ENCODE results near the gene CFTR. TPM values are rescaled to one million over a fixed set of nuclear protein-coding genes. Genes with fewer than 3 reads are reported as not detected.

The CFTR gene
- total and polyA plus RNA-seq, 10 of the 15 experiments (the other 5 are each of a cell fraction or from before 2014, with no cell fraction given): 0.02 to 2.3 (median 0.21) TPM; not detected in 1

DNA sequence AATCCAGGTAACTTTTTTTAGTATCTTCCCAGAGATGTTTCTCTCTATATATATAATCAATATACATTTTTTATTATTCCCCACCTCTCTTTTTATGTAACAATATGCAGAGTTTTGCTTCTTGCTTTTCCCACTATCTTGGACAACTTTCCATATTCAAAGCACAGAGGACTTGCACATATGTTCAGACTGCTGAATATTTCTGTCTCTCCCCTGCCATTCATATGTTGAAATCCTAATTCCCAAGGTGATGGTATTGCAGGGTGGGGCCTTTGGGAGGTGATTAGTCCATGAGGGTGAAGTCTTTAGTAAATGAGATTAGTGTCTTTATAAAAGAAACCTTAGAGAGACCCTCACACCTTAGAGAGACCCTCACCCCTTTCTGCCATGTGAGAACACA is 72.8 kb downstream of the CFTR start:
- H2AFZ ChIP-seq (ENCODE audit: control insufficient read depth, low read depth, low read length): no peak overlapping the region
- no peaks in the 10 kb centered on the region for H3K36me3 ChIP-seq (ENCODE audit: control insufficient read depth in 2 of 2, insufficient read depth in 2 of 2, low read length in 1 of 2)
- ATAC-seq (no peak), FAIRE-seq (no peak), DNase-seq (ENCODE audit: low read depth, low spot score) (no peak)
- intact Hi-C loops (cut with micrococcal nuclease; ENCODE audit: unreplicated experiment): no loop called here
- H3K9ac ChIP-seq (ENCODE audit: control insufficient read depth, insufficient read depth, low read length): no peak overlapping the region
- H4K20me1 ChIP-seq (ENCODE audit: control insufficient read depth, insufficient read depth): no peaks in the 10 kb centered on the region
- ChIA-PET RAD21 (ENCODE audit: unreplicated experiment) (interaction anchor here (1.2 kb wide), 1 partner anchor 14 kb away, joined by 3 read pairs; no protein-coding TSS in a partner anchor), SMC1A (ENCODE audit: uncharacterized antibody, unreplicated experiment) (interaction anchor here (0.6 to 2.0 kb wide), 4 partner anchors 9 to 71 kb away, joined by 3 to 7 read pairs (median 4); no protein-coding TSS in a partner anchor), POLR2A (no interaction called here), CTCF (interaction anchor here (1.3 kb wide), 1 partner anchor 20 kb away, joined by 3 read pairs; no protein-coding TSS in a partner anchor)
- H3K4me1 ChIP-seq (ENCODE audit: control insufficient read depth, insufficient read depth, low read length): no peaks in the 10 kb centered on the region
- H3K79me2 ChIP-seq (ENCODE audit: control insufficient read depth, insufficient read depth, low read length): no peaks in the 10 kb centered on the region
- in situ Hi-C loops (cut with MboI): no loop called here
- H3K27ac ChIP-seq (ENCODE audit: control insufficient read depth, insufficient read depth): no peak overlapping the region
- H3K27me3 ChIP-seq (replicated peaks in 1 of 2; ENCODE audit: control insufficient read depth in 2 of 2, insufficient read depth in 2 of 2, low read length in 1 of 2): no peaks in the 10 kb centered on the region; a peak in 1 of 4 replicates
- TF ChIP-seq LARP7 (IDR thresholded peaks at IDR 0.05) (no peak), CTCF (IDR thresholded peaks at IDR 0.05 in 2 of 3, conservative IDR thresholded peaks at IDR 0.05 in 1 of 3; ENCODE audit: control insufficient read depth in 2 of 3, extremely low read depth in 1 of 3, insufficient read depth in 1 of 3, low read depth in 3 of 3, low read length in 3 of 3) (no peak), POLR2AphosphoS2 (IDR thresholded peaks at IDR 0.05; ENCODE audit: low read depth, low read length) (no peak), ZBTB33 (IDR thresholded peaks at IDR 0.05) (no peak), YY1 (IDR thresholded peaks at IDR 0.05; ENCODE audit: low read depth, low read length) (no peak), EED (IDR thresholded peaks at IDR 0.05; ENCODE audit: low read depth) (no peak), ATF7 (IDR thresholded peaks at IDR 0.05; ENCODE audit: low read depth) (no peak), SIX5 (IDR thresholded peaks at IDR 0.05; ENCODE audit: low read depth, low read length, severe bottlenecking) (no peak), CHD4 (IDR thresholded peaks at IDR 0.05) (no peak), NRF1 (conservative IDR thresholded peaks at IDR 0.05; ENCODE audit: low read depth, low read length) (no peak), SUZ12 (IDR thresholded peaks at IDR 0.05; ENCODE audit: unreplicated experiment) (no peak), MYB (IDR thresholded peaks at IDR 0.05; ENCODE audit: borderline replicate concordance, low read depth, low read length) (no peak), HDAC6 (IDR thresholded peaks at IDR 0.05; ENCODE audit: unreplicated experiment) (no peak), POLR2A (IDR thresholded peaks at IDR 0.05; ENCODE audit: low read depth, low read length) (no peak), TBL1XR1 (IDR thresholded peaks at IDR 0.05; ENCODE audit: low read depth, low read length) (no peak), RAD51 (IDR thresholded peaks at IDR 0.05) (no peak), EP300 (IDR thresholded peaks at IDR 0.05; ENCODE audit: borderline replicate concordance in 1 of 2, control insufficient read depth in 1 of 2, low read depth in 2 of 2, low read length in 2 of 2) (no peak), FOXM1 (IDR thresholded peaks at IDR 0.05; ENCODE audit: low read depth, low read length) (no peak)
- TF ChIP-seq, protein P1, sequence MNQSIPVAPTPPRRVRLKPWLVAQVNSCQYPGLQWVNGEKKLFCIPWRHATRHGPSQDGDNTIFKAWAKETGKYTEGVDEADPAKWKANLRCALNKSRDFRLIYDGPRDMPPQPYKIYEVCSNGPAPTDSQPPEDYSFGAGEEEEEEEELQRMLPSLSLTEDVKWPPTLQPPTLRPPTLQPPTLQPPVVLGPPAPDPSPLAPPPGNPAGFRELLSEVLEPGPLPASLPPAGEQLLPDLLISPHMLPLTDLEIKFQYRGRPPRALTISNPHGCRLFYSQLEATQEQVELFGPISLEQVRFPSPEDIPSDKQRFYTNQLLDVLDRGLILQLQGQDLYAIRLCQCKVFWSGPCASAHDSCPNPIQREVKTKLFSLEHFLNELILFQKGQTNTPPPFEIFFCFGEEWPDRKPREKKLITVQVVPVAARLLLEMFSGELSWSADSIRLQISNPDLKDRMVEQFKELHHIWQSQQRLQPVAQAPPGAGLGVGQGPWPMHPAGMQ (IDR thresholded peaks at IDR 0.05; ENCODE audit: borderline replicate concordance): no peak
- H3K9me3 ChIP-seq (replicated peaks; ENCODE audit: control insufficient read depth, insufficient read depth, low read length): no peaks in the 10 kb centered on the region
- BruUV-seq (replicated peaks): no TSS peak
- no peak overlapping the region for H3K4me2 ChIP-seq (ENCODE audit: control insufficient read depth, insufficient read depth)
- no peak overlapping the region for H3K4me3 ChIP-seq

All from GM12878 (cell line).